ENCODE data around the gene CFAP300.

CFAP300 gene

DNA sequence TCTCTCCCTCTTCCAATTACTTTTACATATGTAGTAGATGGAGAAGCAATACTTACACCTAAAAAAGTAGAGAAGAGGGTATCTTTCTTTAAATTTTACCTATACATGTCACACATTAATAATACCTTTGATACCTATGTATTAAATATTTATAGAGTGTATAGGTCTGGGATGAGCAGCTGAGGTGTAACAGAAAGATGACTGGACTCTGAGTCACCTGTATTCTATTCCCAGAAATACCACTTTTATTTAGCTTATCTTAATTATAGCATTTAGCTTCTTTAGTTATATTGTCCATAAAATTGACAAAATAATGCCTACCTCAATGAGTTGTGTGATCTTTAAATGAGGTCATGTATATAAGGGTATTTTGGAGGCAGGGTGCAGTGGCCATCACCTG lies 32.4 kb downstream of the CFAP300 start:
- no peak for DNase-seq

DNA sequence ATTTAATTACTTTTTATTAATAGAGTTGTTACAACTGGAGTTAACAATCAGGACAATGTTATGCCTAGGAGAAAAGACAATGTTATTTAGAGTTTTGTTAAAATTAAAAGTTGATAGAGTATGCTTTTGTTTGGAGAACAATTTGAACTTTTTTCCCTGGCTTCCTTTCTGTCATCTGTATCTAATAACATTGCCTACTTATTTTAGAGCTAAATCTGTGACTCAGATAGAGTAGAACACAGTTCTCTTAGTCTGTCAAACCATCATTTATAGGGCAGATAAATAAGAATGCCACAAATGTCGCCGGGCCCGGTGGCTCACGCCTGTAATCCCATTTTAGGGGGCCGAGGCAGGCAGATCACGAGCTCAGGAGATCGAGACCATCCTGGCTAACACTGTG lies 34.1 kb downstream of the CFAP300 start:
- DNase-seq: no peak

DNA sequence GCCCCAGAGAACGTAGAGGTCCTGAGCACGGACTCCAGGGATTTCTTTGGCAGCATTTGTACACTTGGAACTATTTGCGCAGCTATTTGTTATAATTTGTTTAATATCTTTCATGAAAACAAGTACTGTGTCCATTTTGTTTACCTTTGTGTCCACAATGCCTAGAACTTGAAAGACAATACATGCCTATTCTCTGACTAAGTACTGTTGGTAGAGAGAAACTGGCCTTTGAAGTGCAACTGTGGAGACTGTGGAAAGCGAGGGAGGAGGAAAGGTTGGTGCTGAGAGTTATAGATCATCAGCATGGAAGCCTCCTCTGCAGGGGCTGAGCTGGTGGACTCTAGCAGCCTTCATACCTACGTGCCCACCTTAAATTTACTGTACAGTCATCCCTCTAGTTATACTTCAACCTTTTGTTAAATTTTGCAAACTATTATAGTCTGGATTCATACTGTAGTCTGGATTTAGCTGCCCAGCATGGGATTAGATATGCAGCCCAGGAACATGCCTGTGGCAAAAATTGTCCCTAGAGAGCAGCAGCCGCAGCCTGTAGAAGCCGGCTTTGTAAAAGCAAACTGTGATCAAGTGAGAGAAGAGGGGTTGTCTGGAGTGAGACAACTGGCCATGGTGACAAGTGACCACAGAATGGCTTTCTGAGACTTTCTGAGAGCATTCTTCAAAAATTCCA lies 38.8 kb downstream of the CFAP300 start:
- DNase-seq: no peak

DNA sequence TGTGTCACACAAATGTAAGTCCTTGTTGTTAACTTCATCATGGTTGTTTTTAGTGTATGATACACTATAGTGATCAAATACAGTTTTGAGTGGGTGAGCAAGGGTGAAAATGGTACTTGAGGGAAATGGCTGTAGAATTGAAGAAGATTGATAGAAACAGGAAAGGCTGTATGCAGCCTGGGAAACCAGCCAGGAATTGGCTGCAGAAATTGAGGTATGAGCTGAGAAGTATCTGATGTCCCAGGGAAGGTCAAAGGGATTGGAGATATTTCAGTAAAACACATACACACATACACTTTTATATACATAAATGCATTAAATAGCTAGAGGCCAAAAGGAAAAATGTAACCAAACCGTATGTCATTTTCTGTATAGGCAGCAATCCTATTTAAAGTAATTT lies 49.9 kb downstream of the CFAP300 start:
- no peak for DNase-seq

DNA sequence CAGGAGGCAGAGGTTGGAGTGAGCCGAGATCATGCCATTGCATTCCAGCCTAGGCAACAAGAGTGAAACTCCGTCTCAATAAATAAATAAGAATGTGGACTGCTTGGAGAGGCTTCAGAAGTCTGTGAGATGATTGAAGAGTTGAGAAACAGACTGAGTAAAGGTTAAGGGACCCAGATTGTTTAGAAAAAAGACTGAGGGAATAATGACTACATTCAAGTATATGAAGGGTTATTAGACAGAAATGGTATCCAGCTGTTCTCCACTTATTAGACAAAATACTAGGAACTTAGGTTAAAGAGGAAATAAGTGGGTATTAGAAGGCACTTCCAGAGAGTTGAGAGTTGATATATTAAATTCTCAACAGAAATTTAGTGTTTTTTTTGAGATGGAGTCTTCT lies 52.5 kb downstream of the CFAP300 start:
- DNase-seq: no peak

DNA sequence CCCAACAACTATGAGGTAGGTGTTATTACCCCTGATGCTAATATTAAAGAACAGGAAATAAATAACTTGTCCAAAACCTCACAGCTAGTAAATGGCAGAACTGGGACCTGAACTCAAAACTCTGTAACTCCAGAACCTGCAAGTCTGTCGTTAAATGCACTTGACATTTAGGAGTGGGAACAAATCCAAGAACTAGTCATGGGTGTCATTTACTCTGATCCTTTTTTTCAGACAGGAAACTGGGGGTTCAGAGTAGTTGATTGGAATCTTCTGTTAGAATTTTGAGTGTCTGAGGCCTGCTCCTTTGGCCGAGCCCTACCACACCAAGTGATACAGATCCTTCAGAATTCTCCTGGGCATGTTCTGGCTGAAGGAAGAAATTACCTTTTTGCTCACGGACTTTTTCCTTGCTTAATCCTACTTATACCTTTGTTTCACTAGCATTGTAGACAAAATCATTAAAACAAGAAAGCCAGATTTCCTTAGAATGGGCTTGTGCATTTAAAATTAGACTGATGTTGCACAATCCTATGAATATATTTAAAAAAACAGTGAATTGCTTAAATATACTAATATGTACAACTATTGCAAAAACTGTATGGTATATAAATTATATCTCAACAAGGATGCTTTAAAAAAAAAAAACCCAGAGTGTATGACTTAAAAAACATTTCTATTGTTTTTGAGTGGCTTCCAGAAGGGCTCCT lies 61.6 kb downstream of the CFAP300 start:
- no peak for DNase-seq

DNA sequence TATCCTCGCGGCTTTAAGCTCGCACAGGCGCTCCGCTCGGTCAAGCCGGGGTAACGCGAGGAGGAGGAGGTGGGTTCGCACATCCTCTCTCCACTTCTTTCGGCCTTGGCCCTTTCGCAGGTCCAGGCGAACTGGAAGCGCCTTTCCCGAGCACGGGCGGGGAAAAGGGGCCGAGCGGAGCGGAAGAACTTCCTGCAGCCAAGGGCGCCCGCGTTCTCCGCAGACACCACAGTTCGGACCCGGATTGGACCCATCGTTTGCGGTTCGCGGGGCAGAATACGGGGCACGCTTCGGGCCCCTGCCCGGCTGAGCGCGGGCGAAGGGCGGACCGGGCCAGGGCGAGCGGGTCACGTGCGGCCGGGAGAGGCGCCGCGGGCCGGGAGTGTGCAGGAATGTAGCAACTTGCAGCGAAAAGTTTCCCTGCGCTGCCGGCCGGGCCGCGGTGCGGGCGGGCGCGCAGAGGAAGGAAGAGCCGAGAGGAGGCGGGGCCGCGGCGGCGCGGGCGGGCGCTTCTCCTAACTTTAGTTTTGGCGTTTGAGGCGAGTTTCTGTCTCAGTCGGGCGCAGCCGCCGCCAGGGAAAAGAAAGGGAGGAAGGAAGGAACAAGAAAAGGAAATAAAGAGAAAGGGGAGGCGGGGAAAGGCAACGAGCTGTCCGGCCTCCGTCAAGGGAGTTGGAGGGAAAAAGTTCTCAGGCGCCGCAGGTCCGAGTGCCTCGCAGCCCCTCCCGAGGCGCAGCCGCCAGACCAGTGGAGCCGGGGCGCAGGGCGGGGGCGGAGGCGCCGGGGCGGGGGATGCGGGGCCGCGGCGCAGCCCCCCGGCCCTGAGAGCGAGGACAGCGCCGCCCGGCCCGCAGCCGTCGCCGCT lies 62.9 kb downstream of the CFAP300 start, which contains the start of gene YAP1:
Gene YAP1 (plus strand): TSS at position 552 of the 865 bp plus-strand sequence. CDS start 402 bp downstream, outside the sequence.
- DNase-seq: peak; percentile 67

DNA sequence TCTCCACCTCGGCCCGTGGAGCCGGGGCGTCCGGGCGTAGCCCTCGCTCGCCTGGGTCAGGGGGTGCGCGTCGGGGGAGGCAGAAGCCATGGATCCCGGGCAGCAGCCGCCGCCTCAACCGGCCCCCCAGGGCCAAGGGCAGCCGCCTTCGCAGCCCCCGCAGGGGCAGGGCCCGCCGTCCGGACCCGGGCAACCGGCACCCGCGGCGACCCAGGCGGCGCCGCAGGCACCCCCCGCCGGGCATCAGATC lies 63.4 kb downstream of the CFAP300 start:
- DNase-seq: peak; percentile 7

DNA sequence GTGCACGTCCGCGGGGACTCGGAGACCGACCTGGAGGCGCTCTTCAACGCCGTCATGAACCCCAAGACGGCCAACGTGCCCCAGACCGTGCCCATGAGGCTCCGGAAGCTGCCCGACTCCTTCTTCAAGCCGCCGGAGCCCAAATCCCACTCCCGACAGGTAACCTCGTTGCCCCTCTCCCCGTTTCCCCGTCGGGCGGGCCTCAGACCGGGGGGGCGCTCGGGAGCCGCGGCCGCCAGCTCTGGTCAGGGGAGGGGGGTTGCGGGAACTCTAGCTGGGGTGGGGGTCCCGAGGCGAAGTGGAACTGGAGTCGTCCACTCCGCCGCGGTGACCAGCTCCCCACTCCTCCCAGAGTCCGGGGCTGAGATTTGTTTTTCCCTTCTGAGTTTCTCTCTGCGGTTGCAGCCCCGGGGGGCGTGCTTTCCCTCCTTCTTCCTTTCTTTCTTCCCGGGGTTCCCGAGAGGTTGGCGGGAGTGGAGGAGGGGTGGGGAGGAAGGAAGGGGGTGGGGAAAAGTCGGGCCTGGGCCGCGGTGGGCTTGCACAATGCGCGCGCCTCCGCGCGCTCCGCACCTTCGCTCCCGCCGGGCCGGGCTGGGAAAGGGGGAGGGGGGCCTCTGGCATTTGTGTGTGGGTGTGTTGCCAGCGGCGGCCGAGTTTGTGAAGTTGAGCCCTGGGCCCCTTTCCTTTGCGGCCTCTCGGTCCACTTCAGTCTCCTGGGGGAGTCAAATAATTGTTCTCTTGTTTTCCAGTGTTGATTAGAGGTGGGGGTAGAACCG lies 64.0 kb downstream of the CFAP300 start:
- peak; percentile 12 for DNase-seq

DNA sequence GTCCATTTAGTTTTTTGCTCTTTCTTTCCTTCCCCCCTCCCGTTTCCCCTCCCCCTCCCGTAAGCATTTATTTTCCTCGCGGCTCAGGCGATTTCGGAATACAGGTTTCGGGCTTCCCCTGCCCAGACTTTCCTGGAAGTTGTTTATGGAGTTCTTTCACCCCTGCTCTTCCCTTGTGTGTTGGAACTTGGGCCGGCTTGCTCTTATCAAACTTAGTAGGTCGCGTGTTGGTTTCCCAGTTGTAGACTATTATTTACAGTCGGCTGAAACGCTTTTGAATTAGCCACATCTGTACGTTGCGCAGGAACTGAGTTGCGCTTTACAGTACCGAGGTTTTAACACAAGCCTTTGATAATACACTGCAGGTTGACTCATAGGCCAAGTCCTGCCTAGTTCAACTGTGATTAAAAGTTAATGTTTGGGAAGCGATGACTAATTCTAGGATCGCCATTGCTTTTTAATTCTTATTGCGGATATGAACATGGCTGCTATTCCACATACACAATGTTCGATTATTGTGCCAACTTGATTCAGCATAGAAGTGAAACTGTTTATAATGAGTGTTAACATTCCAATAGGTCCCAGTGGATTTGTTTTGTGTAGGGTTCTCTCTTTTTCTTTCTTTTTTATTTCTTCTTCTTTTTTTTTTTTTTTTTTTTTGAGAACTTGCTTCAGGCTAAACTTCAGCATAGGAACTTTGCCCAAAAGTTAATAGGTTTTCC lies 64.7 kb downstream of the CFAP300 start:
- DNase-seq: peak; percentile 54

DNA sequence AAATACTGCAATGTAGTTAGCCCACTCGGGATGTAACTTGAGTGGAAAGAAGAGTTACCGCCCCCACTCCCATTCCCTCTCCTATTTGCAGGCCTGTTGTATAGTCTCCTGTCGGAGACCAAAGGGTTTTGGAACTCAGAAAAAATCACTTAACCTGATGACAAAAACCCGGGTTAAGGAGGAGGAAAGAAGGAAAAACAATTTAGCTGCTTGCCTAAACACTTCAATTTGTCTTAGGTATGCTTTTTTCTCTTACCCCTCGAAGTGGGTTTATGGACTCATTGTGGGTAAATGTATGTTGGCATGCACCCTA lies 65.2 kb downstream of the CFAP300 start:
- no peak for DNase-seq

DNA sequence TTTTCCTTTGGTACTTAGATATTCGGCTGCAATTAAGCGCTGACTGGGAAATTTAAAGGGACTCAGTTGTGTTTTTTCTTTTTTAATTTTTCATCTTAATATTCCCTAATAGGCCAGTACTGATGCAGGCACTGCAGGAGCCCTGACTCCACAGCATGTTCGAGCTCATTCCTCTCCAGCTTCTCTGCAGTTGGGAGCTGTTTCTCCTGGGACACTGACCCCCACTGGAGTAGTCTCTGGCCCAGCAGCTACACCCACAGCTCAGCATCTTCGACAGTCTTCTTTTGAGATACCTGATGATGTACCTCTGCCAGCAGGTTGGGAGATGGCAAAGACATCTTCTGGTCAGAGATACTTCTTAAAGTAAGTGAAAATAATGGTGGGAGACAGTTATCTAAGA lies 66.8 kb downstream of the CFAP300 start:
- DNase-seq: no peak

DNA sequence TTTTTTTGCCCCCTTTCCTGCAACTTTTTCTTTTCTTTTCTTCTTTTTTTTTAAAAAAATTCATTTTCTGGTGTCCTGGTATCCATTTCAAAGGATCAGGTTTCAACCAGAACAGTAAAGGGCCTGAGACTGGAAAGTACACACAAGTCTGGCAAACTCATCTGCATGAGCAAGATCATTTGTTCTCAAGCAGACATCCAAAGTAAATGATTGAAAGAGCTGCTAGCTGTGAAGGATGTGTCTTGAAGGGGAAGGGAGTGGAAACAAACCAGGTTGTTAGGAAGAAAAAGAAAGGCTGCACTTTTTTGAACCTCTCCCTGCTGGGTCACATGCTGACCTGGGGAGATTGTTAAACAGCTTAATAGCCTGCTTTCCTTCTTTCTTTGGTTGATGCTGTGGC lies 68.3 kb downstream of the CFAP300 start:
- no peak for DNase-seq

DNA sequence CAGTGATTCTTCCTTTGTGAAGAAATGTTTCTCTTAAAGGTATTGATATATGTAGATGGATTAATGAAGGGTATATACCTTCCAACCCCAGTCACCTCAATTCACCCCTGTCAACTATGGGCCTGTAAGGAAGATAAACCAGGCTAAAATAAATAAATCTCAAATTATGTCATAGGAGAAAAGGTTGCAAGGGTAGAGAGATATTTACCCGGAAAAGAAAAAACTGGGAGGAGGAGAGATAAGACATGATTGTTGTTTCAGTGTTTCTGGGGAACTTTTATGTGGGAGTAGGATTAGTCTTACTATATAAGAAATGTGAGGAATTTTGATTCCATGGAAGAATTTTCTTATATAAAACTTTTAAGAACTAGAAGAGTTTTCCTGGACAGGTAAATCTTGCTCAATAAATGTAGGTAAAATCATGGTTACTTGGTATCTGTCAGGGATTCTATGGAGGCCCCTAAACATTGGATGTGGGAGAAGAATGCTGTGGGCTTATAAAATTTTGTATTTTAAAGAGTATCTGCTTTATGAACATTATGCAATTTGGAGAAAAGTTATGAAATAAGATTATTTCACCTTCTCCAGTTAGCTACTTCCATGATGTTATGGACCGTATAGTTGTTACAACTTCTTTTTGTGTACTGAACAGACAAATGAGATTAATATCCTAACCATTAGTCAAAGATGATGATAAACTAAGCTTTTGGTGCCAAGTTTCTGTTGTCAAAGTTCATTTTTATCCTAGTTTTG lies 69.4 kb downstream of the CFAP300 start:
- DNase-seq: no peak

DNA sequence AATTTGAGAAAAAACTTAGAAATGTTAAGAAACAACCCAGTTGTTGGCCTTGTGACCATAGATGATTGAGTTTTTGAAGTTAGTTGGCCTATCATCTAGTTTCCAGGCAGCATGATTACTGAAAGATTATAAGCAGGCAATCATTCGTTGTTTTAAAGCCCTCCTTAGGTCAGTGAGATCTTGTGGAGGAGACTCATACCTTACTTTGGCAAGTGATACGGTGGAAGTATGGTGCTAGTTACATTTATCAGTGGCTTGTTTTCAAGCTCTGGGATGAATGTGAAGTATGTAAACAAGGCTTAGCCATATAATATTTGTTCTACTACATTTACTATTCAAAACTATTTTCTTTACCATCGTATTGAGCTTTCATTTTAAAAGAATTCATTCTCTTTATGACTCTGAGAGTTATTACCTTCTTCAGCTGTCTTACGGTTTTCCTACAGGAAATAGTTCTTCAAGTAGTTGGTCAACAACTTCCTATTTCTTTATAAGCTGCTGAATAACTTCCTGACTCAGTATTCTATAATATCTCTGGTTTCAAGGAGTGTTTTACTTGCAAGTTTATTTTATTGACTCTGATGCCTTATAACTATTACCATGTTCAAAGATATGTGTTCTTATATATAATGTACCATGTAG lies 70.4 kb downstream of the CFAP300 start:
- no peak for DNase-seq

DNA sequence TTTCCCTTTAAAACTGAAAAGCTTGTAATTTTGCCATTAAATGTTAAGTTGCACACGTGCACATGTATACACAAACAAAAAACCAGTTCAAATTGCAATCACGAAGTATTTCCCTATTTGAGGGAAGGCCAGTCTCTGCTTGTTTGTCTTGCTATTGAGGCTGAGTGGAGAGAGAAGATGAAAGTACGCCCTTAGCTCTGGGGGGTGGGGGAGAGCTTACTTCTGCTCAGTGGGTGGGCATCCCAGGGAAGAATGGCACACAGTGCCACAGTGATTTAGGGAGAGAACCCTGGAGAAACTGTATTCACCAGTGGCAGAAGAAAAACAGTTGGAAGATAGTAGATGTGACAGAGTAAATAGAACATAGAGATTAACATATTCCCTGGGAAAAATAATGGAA lies 71.7 kb downstream of the CFAP300 start:
- no peak for DNase-seq

DNA sequence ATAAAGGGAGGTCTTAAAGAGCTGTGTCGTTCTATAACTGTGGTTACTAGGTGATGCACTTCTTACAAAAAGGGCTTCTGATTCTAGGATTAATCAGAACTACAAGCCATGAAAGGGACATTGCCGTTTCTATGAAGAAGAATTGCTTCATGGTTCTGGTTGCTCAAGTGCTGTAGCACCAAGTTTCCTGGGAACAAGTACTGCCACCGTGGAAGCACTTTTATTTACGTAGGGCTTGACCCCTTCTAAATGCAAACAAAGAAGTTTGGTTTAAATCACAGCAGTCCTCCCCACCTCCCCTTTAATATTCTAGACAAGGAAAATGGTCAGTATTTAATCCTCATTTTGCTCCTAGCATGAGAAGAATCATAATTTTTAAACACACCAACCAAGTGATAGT lies 72.8 kb downstream of the CFAP300 start:
- no peak for DNase-seq

DNA sequence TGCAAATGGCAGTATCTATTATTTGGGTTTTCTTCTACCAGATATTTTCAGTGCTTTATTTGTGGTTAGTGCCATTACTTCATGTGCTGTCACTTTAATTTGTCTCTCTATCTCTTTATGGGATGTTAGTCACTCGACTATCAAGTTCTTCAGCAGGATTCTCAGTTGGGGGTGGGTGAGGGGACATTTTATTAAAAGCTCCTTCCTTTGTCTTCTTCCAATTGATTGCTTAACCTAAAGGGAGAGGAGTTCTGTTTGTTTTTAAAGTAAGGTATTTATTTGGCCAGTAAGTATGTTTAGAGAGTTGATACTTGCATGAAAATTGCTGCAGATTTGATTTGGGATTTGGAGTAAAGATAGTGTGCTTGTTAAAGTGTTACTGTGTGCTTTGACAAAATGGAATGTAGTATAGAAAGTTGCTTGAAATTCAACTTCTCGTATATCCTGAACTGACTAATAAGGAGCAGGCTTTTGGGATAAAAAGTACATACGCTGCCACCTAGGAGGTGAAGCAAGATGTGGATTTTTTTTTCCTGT lies 73.3 kb downstream of the CFAP300 start:
- no peak for DNase-seq

DNA sequence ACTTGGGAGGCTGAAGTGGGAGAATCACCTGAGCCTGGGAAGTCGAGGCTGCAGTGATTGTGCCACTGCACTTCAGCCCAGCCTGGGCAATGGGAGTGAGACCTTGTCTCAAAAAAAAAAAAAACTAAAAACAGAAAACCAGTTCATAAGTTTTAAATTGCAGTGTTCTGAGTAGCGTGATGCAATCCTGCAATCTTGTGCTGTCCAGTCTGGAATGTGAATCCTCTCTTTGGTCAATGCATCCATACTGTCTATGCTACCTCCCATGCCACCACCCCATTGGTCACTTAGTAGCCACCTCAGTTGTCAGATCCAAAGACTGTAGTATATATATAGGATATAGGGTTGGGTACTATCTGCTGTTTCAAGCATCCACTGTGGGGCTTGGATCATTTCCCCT lies 74.1 kb downstream of the CFAP300 start:
- no peak for DNase-seq

All from CD4-positive, alpha-beta T cell treated with Interleukin-6 for 4 hours (primary cell).